ENCODE measurements around the gene STK39. TPM values are rescaled to one million over a fixed set of nuclear protein-coding genes. Genes with fewer than 3 reads are reported as not detected.

The STK39 gene
- polyA plus RNA-seq, 2 of the 4 experiments (the other 2 are of a cell fraction) = 14.2 to 27.2 TPM

DNA sequence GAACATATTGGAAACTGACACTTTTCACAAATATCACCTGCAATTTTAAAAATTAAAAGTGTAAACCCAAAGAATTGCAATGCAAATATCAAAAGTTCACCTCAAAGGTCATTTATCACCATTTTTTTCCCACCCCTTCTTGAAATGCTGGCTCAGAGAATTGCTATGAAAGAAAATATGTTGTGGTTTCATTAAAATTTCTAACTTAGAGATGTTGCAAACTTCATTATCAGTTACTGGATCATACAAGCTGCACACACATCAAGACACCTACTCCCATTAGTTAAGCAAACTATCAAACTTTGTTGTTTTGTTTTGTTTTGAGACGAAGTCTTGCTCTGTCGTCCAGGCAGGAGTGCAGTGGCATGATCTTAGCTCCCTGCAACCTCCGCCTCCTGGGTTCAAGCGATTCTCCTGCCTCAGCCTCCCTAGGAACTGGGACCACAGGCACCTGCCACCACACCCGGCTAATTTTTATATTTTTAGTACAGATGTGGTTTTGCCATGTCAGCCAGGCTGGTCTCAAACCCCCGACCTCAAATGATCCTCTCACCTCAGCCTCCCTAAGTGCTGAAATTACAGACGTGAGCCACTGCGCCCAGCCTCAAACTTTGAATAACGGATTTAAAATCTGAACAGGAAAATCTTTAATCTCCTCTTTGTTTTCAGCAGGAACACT, 37.0 kb downstream of the STK39 start (continued):
- TF ChIP-seq HEYL (CRISPR knock-in tag; IDR thresholded peaks at IDR 0.05) (no peak), FOSL2 (IDR thresholded peaks at IDR 0.05) (no peak), FOSL2 (CRISPR knock-in tag; IDR thresholded peaks at IDR 0.05) (no peak), SMC3 (IDR thresholded peaks at IDR 0.05) (no peak), FOXS1 (CRISPR knock-in tag; IDR thresholded peaks at IDR 0.05) (no peak)

DNA sequence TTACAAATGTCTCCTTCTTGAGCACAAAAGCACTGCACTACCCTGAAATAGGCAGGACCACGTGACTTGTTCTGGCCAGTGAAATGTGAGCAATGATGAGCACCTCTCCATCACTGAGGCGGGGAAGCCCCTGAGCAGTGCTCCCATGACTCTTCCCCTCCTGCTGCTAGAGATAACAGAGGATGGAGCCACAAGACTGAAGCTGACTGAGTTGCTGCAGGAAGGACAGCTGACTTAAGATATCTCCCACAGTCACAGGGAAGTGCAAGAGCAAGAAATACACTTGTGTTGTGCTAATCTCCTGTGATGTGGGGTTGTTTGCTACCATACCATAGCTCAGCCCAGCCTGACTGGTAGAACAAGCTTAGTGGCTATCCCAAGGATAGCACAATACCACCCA, 38.7 kb downstream of the STK39 start:
- Histone ChIP-seq H3K9me3 (no peaks in the 10 kb centered on the region), H3K4me2 (no peak overlapping the region), H3K4me3 (no peak overlapping the region), H3K27ac (no peak overlapping the region), H3K4me1 (peaks cover 25% of the 10 kb centered on the region)
- FAIRE-seq = no peak
- no peak for ATAC-seq
- TF ChIP-seq NFE2L2 (conservative IDR thresholded peaks at IDR 0.05; ENCODE audit: low read length) (no peak), BCL3 (IDR thresholded peaks at IDR 0.05) (no peak), KDM1A (IDR thresholded peaks at IDR 0.05; ENCODE audit: low read depth) (no peak), CHD4 (IDR thresholded peaks at IDR 0.05; ENCODE audit: borderline replicate concordance) (no peak), SREBF2 (IDR thresholded peaks at IDR 0.05) (no peak), CBX2 (IDR thresholded peaks at IDR 0.05; ENCODE audit: borderline replicate concordance, low read depth) (no peak), BHLHE40 (IDR thresholded peaks at IDR 0.05; ENCODE audit: low read depth, low read length) (no peak), EP300 (IDR thresholded peaks at IDR 0.05) (no peak), POLR2A (IDR thresholded peaks at IDR 0.05; ENCODE audit: low read length) (no peak), NR3C1 (IDR thresholded peaks at IDR 0.05) (no peak), CEBPB (IDR thresholded peaks at IDR 0.05) (no peak), ZSCAN20 (CRISPR knock-in tag; IDR thresholded peaks at IDR 0.05) (no peak), RNF2 (IDR thresholded peaks at IDR 0.05; ENCODE audit: borderline replicate concordance, low read depth) (no peak), MYC (IDR thresholded peaks at IDR 0.05; ENCODE audit: borderline replicate concordance, low read length) (no peak), RAD21 (conservative IDR thresholded peaks at IDR 0.05 in 1 of 2, IDR thresholded peaks at IDR 0.05 in 1 of 2) (no peak), CTCF (IDR thresholded peaks at IDR 0.05) (no peak), EHF (CRISPR knock-in tag; IDR thresholded peaks at IDR 0.05) (no peak)
- TF ChIP-seq, protein P1, sequence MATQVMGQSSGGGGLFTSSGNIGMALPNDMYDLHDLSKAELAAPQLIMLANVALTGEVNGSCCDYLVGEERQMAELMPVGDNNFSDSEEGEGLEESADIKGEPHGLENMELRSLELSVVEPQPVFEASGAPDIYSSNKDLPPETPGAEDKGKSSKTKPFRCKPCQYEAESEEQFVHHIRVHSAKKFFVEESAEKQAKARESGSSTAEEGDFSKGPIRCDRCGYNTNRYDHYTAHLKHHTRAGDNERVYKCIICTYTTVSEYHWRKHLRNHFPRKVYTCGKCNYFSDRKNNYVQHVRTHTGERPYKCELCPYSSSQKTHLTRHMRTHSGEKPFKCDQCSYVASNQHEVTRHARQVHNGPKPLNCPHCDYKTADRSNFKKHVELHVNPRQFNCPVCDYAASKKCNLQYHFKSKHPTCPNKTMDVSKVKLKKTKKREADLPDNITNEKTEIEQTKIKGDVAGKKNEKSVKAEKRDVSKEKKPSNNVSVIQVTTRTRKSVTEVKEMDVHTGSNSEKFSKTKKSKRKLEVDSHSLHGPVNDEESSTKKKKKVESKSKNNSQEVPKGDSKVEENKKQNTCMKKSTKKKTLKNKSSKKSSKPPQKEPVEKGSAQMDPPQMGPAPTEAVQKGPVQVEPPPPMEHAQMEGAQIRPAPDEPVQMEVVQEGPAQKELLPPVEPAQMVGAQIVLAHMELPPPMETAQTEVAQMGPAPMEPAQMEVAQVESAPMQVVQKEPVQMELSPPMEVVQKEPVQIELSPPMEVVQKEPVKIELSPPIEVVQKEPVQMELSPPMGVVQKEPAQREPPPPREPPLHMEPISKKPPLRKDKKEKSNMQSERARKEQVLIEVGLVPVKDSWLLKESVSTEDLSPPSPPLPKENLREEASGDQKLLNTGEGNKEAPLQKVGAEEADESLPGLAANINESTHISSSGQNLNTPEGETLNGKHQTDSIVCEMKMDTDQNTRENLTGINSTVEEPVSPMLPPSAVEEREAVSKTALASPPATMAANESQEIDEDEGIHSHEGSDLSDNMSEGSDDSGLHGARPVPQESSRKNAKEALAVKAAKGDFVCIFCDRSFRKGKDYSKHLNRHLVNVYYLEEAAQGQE (IDR thresholded peaks at IDR 0.05) = no peak
- 96% methylated on average over 2 of the region's 2 CpGs for WGBS (ENCODE audit: missing lambda C conversion rate)
- POLR2A ChIA-PET = no interaction called here
- CTCF ChIA-PET = no interaction called here
- DNase-seq (ENCODE audit: low read depth in 1 of 2, low spot score in 1 of 2) = no peak

All from A549 (cell line).